Pancreas (tissue), 10 donors: ENCODE measurements around the gene PLCH2. TPM values are rescaled to one million over a fixed set of nuclear protein-coding genes. Genes with fewer than 3 reads are reported as not detected.

ENCODE experiments used
- ATAC-seq, 4 donors: fragments of 200-7000 bp; cut with Tn5 transposase; one replicate each; pipeline versions ENCODE4 v1.8.0 to v1.9.1; 2020; ENCODE audit warnings: mild to moderate bottlenecking in 4 of 4, moderate library complexity in 4 of 4
- DNase-seq, 6 donors: peaks; one replicate each; pipeline ENCODE4 v3.0.0-alpha.2; 2020
- FAIRE-seq: peaks from 2 replicates; lab custom pipeline; 2012; peaks lifted over from hg19 to GRCh38; lab: Jason Lieb, UNC
- H3K27ac ChIP-seq, 4 donors: fragments of 200-600 bp; sonication (generic); 1 replicate in 3 of 4; 2 replicates in 1 of 4; pipeline versions ENCODE4 v1.5.0 to v1.8.0; 2020
- H3K27me3 ChIP-seq, 4 donors: fragments of 200-600 bp; one replicate each; pipeline ENCODE4 v1.8.0; 2021
- H3K36me3 ChIP-seq, 3 donors: fragments of 200-600 bp; sonication (generic) in 1 of 3; one replicate each; pipeline versions ENCODE4 v1.5.0 to v1.8.0; 2020 to 2021
- H3K4me1 ChIP-seq, 3 donors: fragments of 200-600 bp; one replicate each; pipeline ENCODE4 v1.8.0; 2021
- H3K4me3 ChIP-seq, 4 donors: fragments of 200-600 bp; sonication (generic) in 2 of 4; one replicate each; pipeline versions ENCODE4 v1.5.0 to v1.8.0; 2020 to 2021
- H3K9me3 ChIP-seq, 4 donors: fragments of 200-600 bp; one replicate each; pipeline ENCODE4 v1.8.0; 2021
- WGBS, 2 donors: extraction: QIAGEN DNeasy Blood & Tissue Kit; methylation state at CpG; one replicate each; pipeline ENCODE4 v1.1.7; 2013; 5-methylcytosine and 5-hydroxymethylcytosine counted together
- intact Hi-C, 3 donors: fragments of 100-400 bp; cut with DNase I; formaldehyde crosslinking; loops; one replicate each; pipeline versions ENCODE4 v1.11.1 to v1.14.2; 2022
- polyA plus RNA-seq, 2 donors: library from polyadenylated mRNA; stranded (reverse); fragments of 200-250 nt; gene quantifications; one replicate each; pipeline ENCODE4 v1.2.3, GENCODE V29; 2013
- total RNA-seq, 6 donors: library from RNA; stranded (reverse); fragmentation: NEBNext Ultra II Directional in 4 of 6; extraction: Animal tissue kit (Norgen Biotek cat#: 25700) in 4 of 6; gene quantifications; one replicate each; pipeline versions ENCODE4 v1.2.1 to v1.2.4, GENCODE V29; 2021 to 2023
- TF ChIP-seq, protein P1 (sequence below), 4 donors: fragments of 200-600 bp; sonication (generic) in 3 of 4; IDR thresholded peaks; one replicate each; pipeline versions ENCODE4 v1.5.0 to v1.8.0; 2021; ENCODE audit warnings: antibody characterized with exemption in 4 of 4
- donor health status: healthy with polysubstance abuse.
- donor health status: DM: no; HTN: no; CAD: no; lungs with moderate emphysema.
- donor health status: DM: no; HTN: no; CAD: no.
- donor health status: control.
- donor health status: control.
- donor health status: Bipolar disorder and iron deficiency.
- donor health status: DM: yes; HTN: yes; CAD: no.
- donor health status: DM: no; HTN: no; CAD: no.
- donor health status: DM: no; HTN: no; CAD: no.
- donor health status: DM: yes; HTN: yes; CAD: no.

Gene PLCH2
- total and polyA plus RNA-seq, 8 donors: 0.79 to 163 (median 3.3) TPM

DNA sequence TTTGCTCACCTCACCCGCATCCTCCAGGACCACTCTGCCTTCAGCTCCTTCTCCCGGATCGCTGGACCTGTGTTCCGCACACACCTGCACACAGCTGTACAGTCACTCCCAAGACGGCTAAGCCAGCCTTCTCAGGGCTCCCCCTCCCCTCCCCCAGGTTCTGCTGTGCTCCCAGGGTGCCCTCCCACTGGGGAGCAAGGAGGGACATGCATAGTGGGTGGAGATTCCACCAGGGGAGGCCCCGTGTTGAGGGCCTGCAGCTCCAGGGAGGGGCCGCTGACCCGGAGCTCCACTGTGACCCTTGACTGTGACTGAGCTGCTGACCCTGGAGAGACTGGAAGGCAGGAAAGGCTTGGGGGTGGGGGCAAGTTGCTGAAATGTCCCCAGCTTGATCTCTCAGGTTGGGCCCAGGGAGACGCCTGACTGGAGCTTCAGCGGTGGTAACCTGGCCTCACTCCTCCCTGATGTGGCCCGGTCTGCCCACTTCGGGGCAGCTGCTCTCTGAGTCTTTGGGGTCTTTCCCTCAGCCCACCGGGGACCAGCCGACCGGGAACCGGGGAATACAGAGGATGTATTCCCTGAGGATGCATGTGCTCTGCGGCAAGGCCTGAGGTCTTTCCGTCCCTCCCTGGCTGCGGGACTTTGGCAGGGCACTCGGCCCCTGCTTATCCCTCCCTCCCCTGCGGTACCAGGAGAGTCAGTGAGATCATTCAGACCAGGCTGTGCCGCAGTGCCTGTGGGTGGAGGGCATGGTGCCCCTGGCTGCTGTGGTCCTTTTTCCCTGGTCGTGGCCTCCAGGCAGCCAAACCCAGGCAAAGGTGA lies 28.6 kb upstream of the PLCH2 start:
- no peaks in the 10 kb centered on the region for H3K9me3 ChIP-seq
- ATAC-seq (no peak), DNase-seq (no peak), FAIRE-seq (no peak)
- H3K4me3 ChIP-seq: no peak overlapping the region
- no peaks in the 10 kb centered on the region for H3K4me1 ChIP-seq
- peaks cover 0 to 7% (median 0%) of the 10 kb centered on the region in 4 donors for H3K27me3 ChIP-seq
- TF ChIP-seq, protein P1, sequence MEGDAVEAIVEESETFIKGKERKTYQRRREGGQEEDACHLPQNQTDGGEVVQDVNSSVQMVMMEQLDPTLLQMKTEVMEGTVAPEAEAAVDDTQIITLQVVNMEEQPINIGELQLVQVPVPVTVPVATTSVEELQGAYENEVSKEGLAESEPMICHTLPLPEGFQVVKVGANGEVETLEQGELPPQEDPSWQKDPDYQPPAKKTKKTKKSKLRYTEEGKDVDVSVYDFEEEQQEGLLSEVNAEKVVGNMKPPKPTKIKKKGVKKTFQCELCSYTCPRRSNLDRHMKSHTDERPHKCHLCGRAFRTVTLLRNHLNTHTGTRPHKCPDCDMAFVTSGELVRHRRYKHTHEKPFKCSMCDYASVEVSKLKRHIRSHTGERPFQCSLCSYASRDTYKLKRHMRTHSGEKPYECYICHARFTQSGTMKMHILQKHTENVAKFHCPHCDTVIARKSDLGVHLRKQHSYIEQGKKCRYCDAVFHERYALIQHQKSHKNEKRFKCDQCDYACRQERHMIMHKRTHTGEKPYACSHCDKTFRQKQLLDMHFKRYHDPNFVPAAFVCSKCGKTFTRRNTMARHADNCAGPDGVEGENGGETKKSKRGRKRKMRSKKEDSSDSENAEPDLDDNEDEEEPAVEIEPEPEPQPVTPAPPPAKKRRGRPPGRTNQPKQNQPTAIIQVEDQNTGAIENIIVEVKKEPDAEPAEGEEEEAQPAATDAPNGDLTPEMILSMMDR (IDR thresholded peaks at IDR 0.05): no peak
- no peaks in the 10 kb centered on the region for H3K36me3 ChIP-seq
- no peak overlapping the region for H3K27ac ChIP-seq
- 42 to 57% methylated on average over 21 to 23 of the region's 23 CpGs for WGBS, 2 donors
- intact Hi-C loops: no loop called here

DNA sequence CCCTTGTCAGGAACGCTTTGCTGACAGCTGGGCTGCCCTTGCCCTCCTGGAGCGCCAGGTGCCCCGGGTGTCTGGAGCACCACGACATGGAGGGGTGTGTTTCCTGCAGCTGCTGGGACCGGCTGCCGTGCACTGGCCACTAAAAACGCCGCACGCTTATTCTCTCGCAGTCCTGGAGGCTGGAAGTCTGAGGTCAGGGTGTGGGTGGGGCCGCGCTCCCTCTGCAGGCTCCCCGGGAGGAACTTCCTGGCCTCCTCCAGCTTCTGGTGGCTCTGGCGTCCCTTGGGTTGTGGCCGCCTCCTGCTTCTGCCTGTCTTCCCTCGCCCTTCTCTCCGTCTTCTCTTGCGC lies 28.0 kb upstream of the PLCH2 start:
- Histone ChIP-seq H3K27me3 (peaks cover 0 to 2% (median 0%) of the 10 kb centered on the region in 4 donors), H3K27ac (no peak overlapping the region), H3K4me3 (no peak overlapping the region), H3K4me1 (no peaks in the 10 kb centered on the region), H3K9me3 (no peaks in the 10 kb centered on the region), H3K36me3 (no peaks in the 10 kb centered on the region)
- 45 to 56% methylated on average over 17 to 18 of the region's 18 CpGs for WGBS, 2 donors
- FAIRE-seq (no peak), ATAC-seq (no peak), DNase-seq (no peak)
- TF ChIP-seq, protein P1 (IDR thresholded peaks at IDR 0.05): no peak
- intact Hi-C loops: no loop called here

DNA sequence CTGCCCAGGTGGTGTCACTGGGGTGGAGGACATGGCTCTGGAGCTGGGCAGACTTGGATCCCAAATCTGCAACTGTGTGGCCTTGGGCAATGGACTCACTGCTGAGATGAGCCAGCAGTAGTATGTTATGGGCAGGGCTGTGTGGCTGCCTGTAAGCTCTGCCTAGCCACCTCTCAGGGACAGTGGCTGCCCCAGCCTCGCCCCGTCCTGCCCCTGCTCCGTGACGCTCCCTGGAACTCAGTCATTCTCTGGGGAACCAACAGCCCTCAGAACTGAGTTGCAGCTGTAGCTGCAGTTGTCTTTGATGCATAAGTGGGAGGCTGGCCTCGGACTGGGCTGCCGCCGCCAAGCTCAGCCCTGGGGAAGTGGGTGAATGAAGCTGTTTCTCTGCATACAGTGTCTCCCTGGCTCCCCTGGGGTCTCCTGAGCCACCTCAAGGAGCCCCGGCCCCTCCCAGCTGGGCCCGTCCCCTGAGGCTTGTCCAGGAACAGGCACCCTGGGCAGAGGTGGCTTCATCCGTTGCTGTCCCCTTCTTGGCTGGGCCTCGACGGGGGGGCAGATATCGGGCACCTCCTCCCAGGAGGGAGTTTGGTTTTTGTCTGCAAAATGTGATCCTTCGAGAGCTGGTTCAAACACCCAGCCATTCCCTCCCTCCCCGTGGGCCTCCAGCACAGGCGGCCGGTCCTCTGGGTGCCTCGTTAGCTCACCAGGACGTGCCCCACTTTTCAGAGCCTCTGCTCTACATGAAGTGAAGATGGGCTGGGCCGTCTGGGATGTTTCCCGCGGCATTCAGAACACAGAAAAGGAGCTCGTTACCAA lies 26.2 kb upstream of the PLCH2 start:
- no peaks in the 10 kb centered on the region for H3K27me3 ChIP-seq
- no peak for ATAC-seq

DNA sequence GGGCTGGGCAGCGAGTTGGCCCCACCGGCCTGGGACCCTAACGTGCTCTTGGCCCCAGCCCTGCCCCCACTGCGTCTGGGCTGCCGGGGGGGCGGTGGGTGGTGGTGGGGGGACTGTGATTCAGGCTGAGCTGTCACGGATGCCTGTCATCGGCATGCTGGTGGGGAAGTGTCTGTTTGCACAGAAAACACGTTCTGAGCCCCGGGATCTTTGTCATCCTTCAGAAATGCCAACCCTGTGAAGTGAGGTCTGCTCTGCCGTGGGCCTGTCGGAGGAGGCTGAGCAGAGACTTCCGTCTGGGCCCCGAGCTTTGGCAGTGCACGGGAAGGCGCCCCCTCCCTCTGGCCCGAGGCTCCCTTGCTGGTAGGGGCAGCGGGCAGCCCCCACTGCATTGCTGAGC lies 24.3 kb upstream of the PLCH2 start:
- intact Hi-C loops: no loop called here
- H3K36me3 ChIP-seq: no peaks in the 10 kb centered on the region
- no peak overlapping the region for H3K4me3 ChIP-seq
- H3K4me1 ChIP-seq: no peaks in the 10 kb centered on the region
- no peaks in the 10 kb centered on the region for H3K9me3 ChIP-seq
- ATAC-seq: no peak
- H3K27me3 ChIP-seq: no peaks in the 10 kb centered on the region
- FAIRE-seq: no peak
- H3K27ac ChIP-seq: no peak overlapping the region
- TF ChIP-seq, protein P1 (IDR thresholded peaks at IDR 0.05): no peak
- DNase-seq: no peak
- WGBS, 2 donors: 13 to 15% methylated on average over 17 to 18 of the region's 18 CpGs

More for the DNA sequence above, 26.2 kb upstream of the PLCH2 start:
- 53 to 60% methylated on average over 23 of the region's 23 CpGs for WGBS, 2 donors
- Histone ChIP-seq H3K4me3 (no peak overlapping the region), H3K36me3 (no peaks in the 10 kb centered on the region), H3K27ac (no peak overlapping the region), H3K4me1 (no peaks in the 10 kb centered on the region), H3K9me3 (no peaks in the 10 kb centered on the region)
- TF ChIP-seq, protein P1 (IDR thresholded peaks at IDR 0.05): no peak
- intact Hi-C loops: no loop called here
- no peak for FAIRE-seq
- DNase-seq: no peak
